ENCODE results near the gene RNF17.
"Not testable (repeated sequence)": the region's sequence is repeated elsewhere in the genome, so short reads cannot be mapped to it uniquely, and the experiment has no call there.

Gene RNF17

DNA sequence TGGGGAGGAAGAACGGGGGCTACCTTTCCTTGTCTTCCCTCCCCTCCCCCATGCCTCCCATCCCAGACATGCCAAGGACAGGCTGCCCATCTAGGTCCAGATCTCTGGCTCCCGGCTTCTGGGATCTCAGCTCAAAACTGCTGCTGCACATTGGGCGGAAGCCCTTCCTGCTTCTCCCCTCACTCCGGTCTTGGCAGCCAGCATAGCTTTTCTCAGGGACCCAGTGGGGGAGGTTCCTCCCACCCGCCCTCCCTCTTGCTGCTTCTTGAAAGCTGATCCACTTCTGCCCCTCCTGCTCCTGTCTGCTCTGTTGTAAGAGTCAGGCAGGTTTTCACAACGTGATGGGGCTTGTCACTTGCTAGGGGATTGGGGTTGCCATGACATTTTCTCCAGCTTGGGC is 21.7 kb upstream of the RNF17 start:
- no peak for DNase-seq (ENCODE audit: low read depth)

DNA sequence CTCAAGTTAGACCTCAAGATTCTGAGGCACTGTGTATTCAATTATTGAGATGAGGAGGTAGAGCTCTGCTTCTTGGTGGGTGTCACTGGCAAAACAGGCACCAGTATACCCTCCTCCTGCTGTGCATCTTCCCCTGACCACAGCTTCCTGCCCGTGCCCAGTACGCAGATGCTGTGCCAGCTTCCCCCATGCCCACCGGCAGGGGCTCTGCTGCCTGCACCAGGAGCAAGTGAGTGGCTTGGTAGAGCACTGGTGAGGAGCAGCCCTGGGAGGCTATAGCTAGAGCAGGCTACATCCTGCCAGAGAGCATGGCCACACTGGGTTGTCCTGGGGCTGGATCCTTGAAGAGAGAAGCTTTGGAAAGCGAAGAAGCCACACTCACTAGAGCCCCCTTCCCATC is 21.0 kb upstream of the RNF17 start:
- no peak for DNase-seq (ENCODE audit: low read depth)

DNA sequence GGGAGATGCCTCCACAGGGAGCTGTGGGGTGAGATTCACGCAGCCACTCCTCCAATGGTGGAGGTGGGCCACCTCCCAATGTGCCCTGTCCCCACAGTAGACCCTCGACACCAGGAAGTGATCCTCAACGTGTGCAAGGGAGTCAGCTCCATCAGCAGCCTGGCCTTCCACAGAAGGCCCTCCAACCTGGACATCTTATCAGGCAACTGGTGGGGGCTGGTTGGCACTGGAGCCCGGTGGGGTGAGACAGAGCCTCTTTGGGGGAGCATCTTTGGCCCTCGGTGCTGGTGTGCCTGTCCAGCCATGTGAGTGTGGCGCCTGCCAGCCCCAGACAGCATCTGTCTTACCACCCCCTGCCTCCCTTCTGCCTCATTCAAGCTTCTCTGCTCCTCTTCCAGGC is 19.7 kb upstream of the RNF17 start:
- DNase-seq (ENCODE audit: low read depth), result no peak

DNA sequence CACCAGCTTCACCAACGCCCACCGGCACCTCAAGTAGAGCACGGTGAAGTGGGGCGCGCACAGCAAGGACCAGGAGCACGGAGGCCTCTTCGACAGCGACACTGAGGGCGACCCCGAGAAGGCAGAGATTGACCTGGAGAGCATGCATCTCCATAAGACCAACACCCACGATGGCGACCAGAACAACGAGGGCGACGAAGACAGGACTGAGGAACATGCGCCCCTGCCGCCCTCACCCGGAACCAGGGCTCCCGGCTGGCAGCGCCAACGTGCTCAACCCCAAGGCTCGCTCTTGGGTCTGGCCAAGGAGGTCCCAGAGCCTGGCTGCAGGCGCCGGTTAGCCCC is 18.5 kb upstream of the RNF17 start:
- no peak for DNase-seq (ENCODE audit: low read depth)

DNA sequence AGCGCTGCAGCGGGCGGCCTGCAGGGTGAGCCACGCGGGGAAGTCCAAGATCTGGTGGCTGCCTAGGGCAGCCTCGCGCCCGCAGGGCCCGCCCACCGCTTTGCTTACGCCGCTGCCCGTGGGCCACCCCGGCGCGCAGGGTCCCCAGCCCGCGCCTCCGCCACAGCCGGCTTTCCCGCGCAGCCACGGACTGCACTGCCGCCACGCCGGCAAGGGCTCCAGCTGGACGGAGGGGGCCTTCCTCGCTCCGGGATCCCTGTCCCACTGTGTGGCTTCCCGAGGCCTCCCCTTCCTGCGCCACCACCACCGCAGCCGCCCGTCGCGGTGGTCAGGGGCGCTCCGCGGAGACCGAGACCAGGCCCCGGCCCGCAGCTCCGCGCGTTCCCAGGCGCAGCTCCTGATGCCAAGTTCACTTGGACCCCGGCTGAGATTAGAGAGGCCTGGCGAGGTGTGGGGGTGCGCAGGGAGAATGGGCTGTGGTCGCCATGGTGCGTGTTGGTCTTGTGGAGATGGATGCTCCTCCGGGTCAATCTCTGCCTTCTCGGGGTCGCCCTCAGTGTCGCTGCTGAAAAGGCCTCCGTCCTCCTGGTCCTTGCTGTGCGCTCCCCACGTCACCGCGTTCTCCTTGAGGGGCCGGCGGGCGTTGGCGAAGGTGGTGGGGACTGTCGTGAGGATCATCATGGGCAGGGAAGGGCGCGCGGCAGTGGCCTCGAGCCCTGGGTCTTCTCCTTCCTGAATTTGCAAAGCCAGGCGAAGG is 17.9 kb upstream of the RNF17 start:
- no peak for DNase-seq (ENCODE audit: low read depth)

DNA sequence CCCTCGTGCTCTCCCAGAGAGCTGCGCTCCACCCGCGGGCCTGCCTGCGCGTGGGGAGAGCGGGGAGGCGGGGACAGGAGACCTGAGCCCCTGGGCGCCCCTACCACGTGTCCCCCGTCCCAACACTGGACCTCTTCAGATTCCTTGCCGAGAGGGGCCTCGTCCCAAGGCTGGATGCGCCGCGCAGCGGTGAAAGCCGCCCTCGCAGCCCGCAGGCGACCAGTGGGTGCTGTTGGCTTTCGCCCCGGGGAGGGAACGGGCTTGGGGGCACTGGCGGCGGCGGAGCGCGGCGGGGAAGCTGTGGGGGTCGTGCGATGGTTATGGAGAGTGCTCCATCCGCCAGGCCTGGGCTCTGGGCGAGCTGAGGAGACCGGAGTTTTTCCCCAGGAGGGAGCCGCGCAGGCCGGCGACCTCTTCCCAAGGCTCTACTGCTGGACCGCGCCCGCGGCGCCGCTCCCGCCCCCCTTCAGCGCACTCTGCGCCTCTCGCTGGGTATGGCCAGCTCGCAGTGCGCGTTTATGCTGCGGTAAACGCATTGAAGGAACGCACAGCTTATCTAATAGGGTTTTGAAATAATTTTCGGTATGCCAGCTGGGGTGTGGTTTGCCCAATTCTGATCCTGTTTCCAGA is 17.2 kb upstream of the RNF17 start:
- no peak for DNase-seq (ENCODE audit: low read depth)

DNA sequence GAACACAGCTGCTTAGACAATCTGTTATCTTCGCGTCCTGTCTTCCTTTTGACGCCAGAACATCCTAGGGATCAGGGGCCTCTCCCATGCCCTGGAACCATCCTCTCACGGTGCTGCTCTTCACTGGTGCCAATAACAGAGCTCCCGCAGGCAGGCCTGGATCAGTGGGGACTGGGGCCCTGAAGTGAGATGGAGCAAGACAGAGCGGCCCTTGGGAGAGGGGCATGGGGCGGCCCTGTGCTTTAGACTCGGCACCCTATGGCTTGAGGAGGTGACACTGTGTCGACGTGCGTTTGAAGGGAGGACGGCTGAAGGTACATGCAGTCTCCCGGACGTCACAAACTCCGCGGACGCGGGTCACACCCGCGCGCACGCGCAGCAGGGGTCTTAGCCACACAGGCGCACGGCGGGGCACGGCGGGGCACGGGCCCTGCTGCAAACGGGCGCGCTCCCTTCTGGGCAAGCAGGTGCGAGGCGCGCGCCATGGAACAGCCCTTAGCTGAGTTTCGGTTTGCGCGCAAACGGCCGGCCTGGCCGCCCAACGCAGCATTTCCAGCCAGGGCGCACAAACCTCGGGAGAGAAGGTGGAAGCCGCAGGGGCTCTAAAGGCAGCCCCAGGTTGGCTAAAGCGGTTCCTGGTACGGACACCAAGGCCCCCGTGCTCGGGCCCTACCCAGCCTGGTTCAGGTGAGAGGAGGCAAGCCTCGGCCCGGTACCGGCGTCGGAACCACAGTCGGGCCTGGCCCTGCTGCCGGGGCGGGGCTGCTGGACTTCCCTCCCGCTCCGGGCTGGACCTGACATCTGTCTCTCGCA is 16.5 kb upstream of the RNF17 start:
- DNase-seq (ENCODE audit: low read depth), result no peak

DNA sequence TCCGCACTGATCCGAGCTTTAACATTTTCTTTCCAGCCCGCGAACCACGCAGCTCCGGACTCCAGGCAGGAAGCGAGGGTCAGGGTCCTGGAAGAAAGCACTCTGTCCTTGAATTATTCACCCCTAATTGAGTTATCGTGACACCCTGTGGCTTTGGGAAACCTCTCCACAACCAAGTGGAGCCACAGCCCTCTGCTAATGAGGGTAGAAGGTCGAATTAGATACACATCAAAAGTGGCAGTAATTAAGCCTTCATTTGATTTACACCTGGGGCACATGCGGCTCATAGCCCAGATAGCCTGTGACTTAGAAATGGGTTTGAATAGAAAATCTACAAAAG is 15.9 kb upstream of the RNF17 start:
- no peak for DNase-seq (ENCODE audit: low read depth)

DNA sequence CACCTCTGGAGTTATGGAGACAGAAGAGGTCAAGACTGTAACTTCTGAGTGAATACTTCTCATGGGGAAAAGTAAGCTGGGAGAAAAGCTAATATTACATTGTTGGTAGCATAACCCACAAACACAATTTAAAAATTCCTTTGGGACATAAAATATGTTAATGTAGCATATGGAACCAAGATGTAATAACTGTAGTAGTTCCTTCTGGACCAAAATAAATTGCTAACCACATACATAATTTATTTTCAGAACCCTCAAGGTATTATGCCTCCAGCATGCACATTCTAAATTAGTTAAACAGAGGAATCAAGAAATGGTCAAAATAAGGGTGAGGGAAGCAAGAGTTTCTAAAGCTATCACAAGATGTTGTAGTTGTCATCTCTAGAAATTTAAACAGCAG is 4.8 kb upstream of the RNF17 start:
- no peak for DNase-seq (ENCODE audit: low read depth)

DNA sequence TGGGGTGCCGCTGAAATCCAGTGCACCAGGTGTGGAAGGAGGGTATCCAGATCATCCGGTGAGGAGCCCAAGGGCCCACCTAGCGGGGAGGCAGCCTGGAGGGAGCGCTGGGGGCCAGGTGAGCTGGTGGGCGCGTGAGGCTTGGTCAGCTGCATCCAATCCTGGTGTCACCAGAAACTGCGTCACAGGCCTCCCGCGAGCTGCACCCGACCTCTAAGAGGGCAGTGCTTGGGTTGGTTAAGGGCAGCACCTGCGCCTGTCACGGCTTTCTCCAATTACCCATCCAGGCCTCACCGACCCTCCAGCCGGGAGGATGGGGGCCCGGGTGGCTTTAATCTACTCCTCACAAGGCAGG is 284 bp downstream of the RNF17 start:
- DNase-seq (ENCODE audit: low read depth), result no peak

DNA sequence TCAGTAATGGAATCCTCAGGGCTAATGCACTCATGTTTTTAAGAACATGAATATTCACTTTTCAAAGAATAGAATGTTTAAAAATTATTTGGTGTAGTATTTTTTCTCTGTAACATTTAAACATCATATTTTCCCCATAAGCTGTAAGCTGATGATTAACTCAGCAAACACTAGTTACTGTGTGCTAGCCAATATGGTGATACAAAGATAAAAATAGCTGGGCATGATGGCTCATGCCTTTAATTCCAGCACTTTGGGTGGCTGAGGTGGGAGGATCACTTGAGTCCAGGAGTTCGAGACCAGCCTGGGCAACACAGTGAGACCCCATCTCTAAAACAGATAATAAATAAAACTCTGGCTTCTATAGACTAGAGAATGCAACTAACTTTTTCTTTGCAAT is 13.2 kb downstream of the RNF17 start:
- no peak for DNase-seq (ENCODE audit: low read depth)

DNA sequence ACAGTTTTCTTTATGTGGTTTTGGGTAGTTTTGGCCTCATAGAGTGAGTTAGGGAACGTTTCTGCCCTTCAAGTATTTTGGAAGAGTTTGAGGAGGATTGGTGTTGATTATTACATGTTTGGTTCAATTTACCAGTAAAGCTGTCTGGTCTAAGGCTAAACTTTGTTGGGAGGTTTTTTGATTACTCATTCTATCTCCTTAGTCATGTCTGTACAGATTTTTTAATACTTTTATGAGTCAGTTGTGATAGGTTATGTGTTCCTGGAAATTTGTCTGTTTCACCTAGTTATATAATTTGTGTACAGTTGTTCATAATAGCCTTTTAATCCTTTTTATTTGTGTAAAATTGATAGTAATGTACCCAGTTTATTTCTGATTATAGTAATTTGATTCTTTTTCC is 20.4 kb downstream of the RNF17 start:
- DNase-seq (ENCODE audit: low read depth), result no peak

DNA sequence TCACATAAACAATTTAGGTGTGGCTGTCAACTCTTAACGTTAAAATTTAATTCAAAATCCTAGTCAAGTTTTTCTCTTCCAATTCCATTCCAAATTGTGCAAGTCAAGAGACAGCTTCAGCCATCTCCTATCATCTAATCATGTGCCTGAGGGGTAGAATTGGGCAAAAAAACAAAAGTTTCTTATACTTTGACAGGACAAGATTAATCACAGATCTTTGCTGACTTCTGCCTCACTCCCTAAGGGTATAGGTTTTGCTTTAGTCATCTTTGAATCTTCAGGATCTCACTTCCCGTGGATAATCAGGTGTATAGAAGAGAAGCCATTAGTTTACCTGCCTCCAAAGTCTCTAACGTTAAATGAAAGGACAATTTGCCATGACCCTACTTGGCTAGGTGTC is 24.6 kb downstream of the RNF17 start:
- no peak for DNase-seq (ENCODE audit: low read depth)

DNA sequence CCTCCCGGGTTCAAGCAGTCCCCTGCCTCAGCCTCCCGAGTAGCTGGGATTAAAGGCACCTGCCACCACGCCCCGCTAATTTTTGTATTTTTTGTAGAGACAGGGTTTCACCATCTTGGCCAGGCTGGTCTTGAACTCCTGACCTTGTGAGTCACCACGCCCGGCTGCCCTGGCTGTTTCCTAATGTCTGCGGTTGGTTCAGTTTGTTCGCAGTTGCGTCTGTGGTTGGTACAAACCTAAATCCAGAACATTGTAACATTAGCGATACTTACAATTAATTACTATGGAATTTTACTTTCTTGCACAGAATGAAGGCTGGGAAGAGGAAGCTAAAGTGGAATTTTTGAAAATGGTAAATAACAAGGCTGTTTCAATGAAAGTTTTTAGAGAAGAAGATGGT is 38.1 kb downstream of the RNF17 start:
- no peak for DNase-seq (ENCODE audit: low read depth)

DNA sequence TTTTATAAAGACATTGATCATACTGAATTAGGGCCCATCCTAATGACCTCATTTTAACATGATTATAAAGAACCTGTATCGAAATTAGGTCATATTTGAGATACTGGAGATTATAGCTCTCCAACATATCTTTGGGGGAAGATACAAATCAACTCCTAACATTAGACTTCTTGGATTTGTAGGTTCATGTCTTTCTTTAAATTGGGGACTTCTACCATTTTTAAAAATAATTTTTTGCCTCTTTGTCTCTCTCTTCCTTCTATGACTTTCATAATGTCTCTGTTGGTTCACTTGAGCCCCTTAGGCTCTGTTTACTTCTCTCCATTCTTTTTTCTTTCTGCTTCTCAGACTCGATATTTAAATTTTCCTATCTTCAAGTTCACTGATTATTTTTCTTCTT is 57.2 kb downstream of the RNF17 start:
- DNase-seq (ENCODE audit: low read depth), result no peak

DNA sequence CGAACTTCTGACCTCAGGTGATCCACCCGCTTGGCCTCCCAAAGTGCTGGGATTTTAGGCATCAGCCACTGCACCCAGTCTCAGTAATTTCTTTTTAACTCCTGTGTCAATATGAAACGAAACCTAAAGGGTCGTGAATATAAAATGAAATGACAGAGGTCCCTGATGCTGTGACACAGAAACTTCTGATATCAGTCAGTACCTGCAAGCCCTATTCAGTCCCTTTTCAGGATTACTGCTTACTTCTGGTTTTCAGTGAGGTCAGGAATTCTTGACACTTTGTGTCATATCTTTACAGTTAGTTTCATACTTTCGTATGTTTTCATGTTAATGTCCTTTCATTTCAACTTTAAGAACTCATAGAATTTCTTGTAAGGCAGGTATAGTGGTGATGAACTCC is 58.7 kb downstream of the RNF17 start:
- DNase-seq (ENCODE audit: low read depth), result no peak

DNA sequence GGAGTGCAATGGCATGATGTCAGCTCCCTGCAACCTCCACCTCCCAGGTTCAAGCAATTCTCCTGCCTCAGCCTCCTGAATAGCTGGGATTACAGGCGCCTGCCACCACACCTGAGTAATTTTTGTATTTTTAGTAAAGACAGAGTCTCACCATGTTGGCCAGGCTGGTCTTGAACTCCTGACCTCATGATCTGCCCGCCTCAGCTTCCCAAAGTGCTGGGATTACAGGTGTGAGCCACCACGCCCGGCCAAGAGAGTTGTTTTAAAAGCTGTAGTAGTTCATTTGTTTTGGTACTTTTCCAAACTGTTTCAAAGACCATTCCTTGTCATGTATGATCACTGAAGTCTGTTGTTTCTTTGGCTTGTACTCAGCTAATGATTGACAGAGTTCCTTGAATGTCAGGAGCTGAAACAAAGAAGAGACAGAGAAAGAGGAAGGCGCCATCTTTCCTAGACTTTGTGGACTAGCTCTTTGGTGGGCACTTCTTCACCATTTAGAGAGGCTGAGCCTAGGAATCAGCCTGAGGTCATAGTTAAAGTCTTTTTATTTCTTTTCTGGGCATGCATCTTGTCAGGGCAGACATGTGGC is 59.2 kb downstream of the RNF17 start:
- DNase-seq (ENCODE audit: low read depth), result not testable (repeated sequence)

DNA sequence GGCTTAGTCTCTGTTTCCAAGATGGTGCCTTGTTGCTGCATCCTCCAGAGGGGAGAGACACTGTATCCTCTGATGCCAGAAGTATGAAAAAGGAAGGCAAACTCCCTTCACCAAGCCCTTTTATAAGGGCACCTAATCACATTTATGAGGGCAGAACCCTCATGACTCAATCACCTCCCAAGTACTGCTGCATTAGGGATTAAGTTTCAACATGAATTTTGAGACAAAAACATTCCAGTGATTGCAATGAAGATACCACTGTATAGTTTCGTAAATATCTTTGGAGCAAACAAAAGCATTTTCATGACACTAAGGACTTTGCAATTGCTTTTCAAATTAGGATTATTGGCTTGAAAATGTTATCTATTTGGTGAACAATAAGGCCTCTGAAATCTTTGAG is 63.8 kb downstream of the RNF17 start:
- no peak for DNase-seq (ENCODE audit: low read depth)

DNA sequence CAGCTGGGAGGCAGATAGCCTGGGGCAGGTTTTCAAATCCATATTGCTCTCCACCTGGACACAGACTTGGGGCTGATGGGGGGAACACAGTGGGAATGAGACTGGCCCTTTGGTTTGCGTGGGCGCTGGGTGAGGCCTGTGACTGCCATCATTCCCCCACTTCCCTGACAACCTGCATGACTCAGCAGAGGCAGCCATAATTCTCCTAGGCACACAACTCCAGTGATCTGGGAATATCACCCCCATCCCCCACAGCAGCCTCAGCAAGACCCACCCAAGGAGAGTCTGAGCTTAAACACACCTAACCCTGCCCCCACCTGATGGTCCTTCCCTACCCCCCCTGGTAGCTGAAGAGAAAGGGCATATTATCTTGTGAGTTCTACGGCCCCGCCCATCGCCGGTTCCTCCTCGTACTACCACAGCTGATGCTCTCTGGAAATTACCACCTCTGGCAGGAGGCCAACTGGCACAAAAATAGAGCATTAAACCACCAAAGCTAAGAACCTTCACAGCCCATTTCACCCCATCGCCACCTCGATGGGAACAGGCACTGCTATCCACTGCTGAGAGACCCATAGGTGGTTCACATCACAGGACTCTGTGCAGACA is 71.0 kb downstream of the RNF17 start:
- no peak for DNase-seq (ENCODE audit: low read depth)

DNA sequence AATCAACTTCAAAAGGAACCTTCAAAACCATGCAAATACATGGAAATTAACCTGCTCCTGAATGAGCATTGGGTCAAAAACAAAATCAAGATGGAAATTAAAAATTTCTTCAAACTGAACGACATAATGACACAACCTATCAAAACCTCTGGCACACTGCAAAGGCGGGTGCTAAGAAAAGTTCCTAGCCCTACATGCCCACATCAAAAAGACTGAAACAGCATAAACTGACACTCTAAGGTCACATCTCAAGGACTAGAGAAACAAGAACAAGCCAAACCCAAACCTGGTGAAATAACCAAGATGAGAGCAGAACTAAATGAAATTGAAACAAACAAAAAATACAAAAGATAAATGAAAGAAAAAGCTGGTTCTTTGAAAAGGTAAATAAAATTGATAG is 73.6 kb downstream of the RNF17 start:
- DNase-seq (ENCODE audit: low read depth), result not testable (repeated sequence)

DNA sequence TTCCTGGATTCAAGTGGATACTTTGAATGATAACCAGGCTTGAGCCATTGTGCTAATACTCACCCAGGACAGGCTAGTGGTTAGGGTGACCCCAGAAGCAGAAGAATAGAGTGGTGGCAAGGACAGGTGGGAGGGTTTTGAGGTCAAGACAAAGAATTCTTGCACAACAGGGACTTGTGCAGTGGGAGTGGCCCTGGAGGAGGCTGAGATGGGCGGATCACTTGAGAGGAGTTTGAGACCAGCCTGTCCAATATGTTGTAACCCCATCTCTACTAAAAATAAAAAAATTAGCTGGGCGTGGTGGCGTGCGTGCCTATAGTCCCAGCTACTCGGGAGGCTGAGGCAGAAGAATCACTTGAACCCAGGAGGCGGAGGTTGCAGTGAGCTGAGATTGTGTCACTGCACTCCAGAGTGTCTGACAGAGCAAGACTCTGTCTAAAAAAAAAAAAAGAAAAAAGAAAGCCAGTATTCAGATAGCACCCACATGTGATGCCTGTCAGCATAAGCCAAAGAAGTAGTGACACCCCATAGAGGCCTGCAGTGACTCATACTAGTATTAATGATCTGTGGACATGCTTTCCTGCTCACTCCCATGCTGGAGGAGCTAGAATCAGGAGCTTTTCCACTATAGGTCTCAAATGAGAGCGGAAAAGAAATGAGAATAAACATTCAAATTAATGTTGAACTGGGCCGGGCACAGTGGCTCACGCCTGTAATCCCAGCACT is 78.7 kb downstream of the RNF17 start:
- DNase-seq (ENCODE audit: low read depth), result no peak

DNA sequence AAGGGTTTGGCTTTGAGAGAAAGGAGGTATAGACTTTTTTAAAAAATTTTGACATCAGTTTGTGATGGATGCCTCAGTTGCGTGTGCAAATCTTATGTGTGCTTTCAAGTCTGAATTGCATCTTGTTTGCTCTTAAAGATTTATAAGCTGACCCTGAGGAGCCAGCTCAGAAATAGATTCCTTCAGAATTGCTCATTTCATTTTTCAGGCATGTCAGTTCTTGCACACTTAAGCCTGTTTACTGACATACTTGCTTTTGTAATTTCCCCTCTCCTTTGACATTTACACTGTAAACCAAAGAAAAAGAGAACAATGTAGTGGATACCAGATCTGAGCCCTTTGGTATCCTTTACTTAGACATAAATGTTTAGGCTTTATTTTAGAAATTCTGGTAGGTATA is 87.6 kb downstream of the RNF17 start:
- no peak for DNase-seq (ENCODE audit: low read depth)

All from stimulated activated CD8-positive, alpha-beta memory T cell treated with anti-CD3 and anti-CD28 coated beads, Interleukin-12 subunit alpha, Interleukin-12 subunit beta, amount 100 ng/mL, for 4 hours (primary cell).